Measurements from ENCODE around the gene CTLA4. TPM values are rescaled to one million over a fixed set of nuclear protein-coding genes. Genes with fewer than 3 reads are reported as not detected.

CTLA4 gene
- total RNA-seq, 4 donors from 2014 or later, result 0.33 TPM; not detected in 3

GRCh38 chr2:203853722-203854121 lies 13.8 kb upstream of the CTLA4 start:
- no peak for DNase-seq (ENCODE audit: extremely low spot score)
- no peaks in the 10 kb centered on the region for H3K27me3 ChIP-seq
- WGBS, result 90% methylated on average over 5 of the region's 5 CpGs
- no peaks in the 10 kb centered on the region for H3K9me3 ChIP-seq
- TF ChIP-seq POLR2AphosphoS5 (IDR thresholded peaks at IDR 0.05), result no peak
- no peak for TF ChIP-seq EP300 (IDR thresholded peaks at IDR 0.05)
- TF ChIP-seq, protein P1, sequence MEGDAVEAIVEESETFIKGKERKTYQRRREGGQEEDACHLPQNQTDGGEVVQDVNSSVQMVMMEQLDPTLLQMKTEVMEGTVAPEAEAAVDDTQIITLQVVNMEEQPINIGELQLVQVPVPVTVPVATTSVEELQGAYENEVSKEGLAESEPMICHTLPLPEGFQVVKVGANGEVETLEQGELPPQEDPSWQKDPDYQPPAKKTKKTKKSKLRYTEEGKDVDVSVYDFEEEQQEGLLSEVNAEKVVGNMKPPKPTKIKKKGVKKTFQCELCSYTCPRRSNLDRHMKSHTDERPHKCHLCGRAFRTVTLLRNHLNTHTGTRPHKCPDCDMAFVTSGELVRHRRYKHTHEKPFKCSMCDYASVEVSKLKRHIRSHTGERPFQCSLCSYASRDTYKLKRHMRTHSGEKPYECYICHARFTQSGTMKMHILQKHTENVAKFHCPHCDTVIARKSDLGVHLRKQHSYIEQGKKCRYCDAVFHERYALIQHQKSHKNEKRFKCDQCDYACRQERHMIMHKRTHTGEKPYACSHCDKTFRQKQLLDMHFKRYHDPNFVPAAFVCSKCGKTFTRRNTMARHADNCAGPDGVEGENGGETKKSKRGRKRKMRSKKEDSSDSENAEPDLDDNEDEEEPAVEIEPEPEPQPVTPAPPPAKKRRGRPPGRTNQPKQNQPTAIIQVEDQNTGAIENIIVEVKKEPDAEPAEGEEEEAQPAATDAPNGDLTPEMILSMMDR (IDR thresholded peaks at IDR 0.05), result no peak
- TF ChIP-seq POLR2A (IDR thresholded peaks at IDR 0.05; ENCODE audit: low read depth), result no peak
- no peak overlapping the region for H3K4me3 ChIP-seq
- H3K4me1 ChIP-seq, result no peaks in the 10 kb centered on the region
- intact Hi-C loops (cut with DNase I), result no loop called here
- H3K36me3 ChIP-seq, result no peaks in the 10 kb centered on the region
- no peak overlapping the region for H3K27ac ChIP-seq (replicated peaks in 1 of 4)

GRCh38 chr2:203855274-203855673 lies 12.3 kb upstream of the CTLA4 start:
- Histone ChIP-seq H3K27ac (replicated peaks in 1 of 4) (no peak overlapping the region), H3K27me3 (no peaks in the 10 kb centered on the region), H3K36me3 (no peaks in the 10 kb centered on the region), H3K4me1 (peaks cover 4 to 10% (median 7%) of the 10 kb centered on the region in 4 donors), H3K9me3 (no peaks in the 10 kb centered on the region), H3K4me3 (no peak overlapping the region)
- intact Hi-C loops (cut with DNase I), result no loop called here
- TF ChIP-seq EP300 (IDR thresholded peaks at IDR 0.05) (no peak), POLR2AphosphoS5 (IDR thresholded peaks at IDR 0.05) (no peak), POLR2A (IDR thresholded peaks at IDR 0.05; ENCODE audit: low read depth) (no peak)
- TF ChIP-seq, protein P1 (IDR thresholded peaks at IDR 0.05), result no peak
- no peak for DNase-seq (ENCODE audit: extremely low spot score)

DNA sequence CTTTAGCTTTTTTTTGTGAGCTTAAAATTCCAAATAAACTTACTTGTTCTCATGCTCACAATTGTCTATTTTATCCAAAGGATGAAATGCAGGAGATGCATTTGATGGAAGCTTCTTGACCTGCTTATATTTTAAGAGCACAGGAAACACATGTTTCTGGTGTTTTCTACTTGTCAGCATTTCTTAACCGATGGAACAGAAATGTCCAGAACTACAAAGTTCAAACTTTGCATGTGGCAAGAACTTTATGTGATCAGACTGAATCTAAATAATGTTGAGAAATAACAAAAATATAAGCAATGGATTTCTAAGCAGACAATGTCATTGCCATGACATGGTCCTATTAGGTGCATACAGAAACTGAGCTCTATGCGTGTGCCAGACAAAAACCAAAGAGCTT lies 9.9 kb upstream of the CTLA4 start:
- 74% methylated on average over 2 of the region's 2 CpGs for WGBS
- Histone ChIP-seq H3K27ac (replicated peaks in 1 of 4) (no peak overlapping the region), H3K4me1 (peaks cover 4 to 17% (median 7%) of the 10 kb centered on the region in 4 donors)

GRCh38 chr2:203858176-203858575 lies 9.4 kb upstream of the CTLA4 start:
- no peaks in the 10 kb centered on the region for H3K9me3 ChIP-seq
- no peak overlapping the region for H3K4me3 ChIP-seq
- no peaks in the 10 kb centered on the region for H3K27me3 ChIP-seq
- DNase-seq (ENCODE audit: extremely low spot score), result no peak
- 87% methylated on average over 2 of the region's 2 CpGs for WGBS
- no peak overlapping the region for H3K27ac ChIP-seq (replicated peaks in 1 of 4)
- no peaks in the 10 kb centered on the region for H3K36me3 ChIP-seq
- TF ChIP-seq, protein P1 (IDR thresholded peaks at IDR 0.05), result no peak
- TF ChIP-seq EP300 (IDR thresholded peaks at IDR 0.05), result no peak
- TF ChIP-seq POLR2A (IDR thresholded peaks at IDR 0.05; ENCODE audit: low read depth), result no peak
- TF ChIP-seq POLR2AphosphoS5 (IDR thresholded peaks at IDR 0.05), result no peak
- peaks cover 4 to 17% (median 7%) of the 10 kb centered on the region in 4 donors for H3K4me1 ChIP-seq
- intact Hi-C loops (cut with DNase I), result no loop called here

More for the DNA sequence above, 9.9 kb upstream of the CTLA4 start:
- intact Hi-C loops (cut with DNase I), result no loop called here
- TF ChIP-seq EP300 (IDR thresholded peaks at IDR 0.05) (no peak), POLR2A (IDR thresholded peaks at IDR 0.05; ENCODE audit: low read depth) (no peak)
- TF ChIP-seq, protein P1 (IDR thresholded peaks at IDR 0.05), result no peak
- H3K9me3 ChIP-seq, result no peaks in the 10 kb centered on the region
- H3K36me3 ChIP-seq, result no peaks in the 10 kb centered on the region
- DNase-seq (ENCODE audit: extremely low spot score), result no peak
- no peak overlapping the region for H3K4me3 ChIP-seq
- no peaks in the 10 kb centered on the region for H3K27me3 ChIP-seq

Measured in esophagus muscularis mucosa (tissue), 4 donors.